Lower leg skin (tissue), 4 donors: ENCODE results near the gene NPAS3. TPM values are rescaled to one million over a fixed set of nuclear protein-coding genes. Genes with fewer than 3 reads are reported as not detected.

ENCODE experiments used
- DNase-seq, 2 donors: peaks; one replicate each; pipeline ENCODE4 v3.0.0-alpha.2; 2019; ENCODE audit warnings: low spot score in 2 of 2
- H3K4me3 ChIP-seq: fragments of 200-600 bp; sonication (generic); 2 replicates; pipeline ENCODE4 v1.5.1; 2017; ENCODE audit warnings: mild to moderate bottlenecking, low read depth; ENCODE audit not compliant: poor library complexity, severe bottlenecking
- CTCF ChIP-seq, 3 donors: fragments of 450-650 bp; IDR thresholded peaks; one replicate each; pipeline ENCODE4 v1.5.1; 2016; ENCODE audit warnings: antibody characterized with exemption in 3 of 3, mild to moderate bottlenecking in 3 of 3, moderate library complexity in 2 of 3
- POLR2A ChIP-seq, 2 donors: fragments of 450-650 bp; IDR thresholded peaks; one replicate each; pipeline ENCODE4 v1.6.1; 2016 to 2017; ENCODE audit warnings: antibody characterized with exemption in 2 of 2, mild to moderate bottlenecking in 1 of 2, moderate library complexity in 1 of 2
- WGBS, 2 donors: methylation state at CpG; one replicate each; pipeline ENCODE4 v1.1.5; 2018; 5-methylcytosine and 5-hydroxymethylcytosine counted together
- intact Hi-C: fragments of 100-400 bp; cut with DNase I; formaldehyde crosslinking; loops from one replicate; pipeline ENCODE4 v1.15.0; 2023; ENCODE audit warnings: low total_unique reads
- total RNA-seq, 4 donors: library from RNA; depleted of rRNA; stranded (reverse); fragments of >200 nt; gene quantifications; one replicate each; pipeline ENCODE4 v1.1.0, GENCODE V29; 2016

NPAS3 gene
- total RNA-seq, 4 donors from 2014 or later, result 0.25 to 0.29 TPM; not detected in 2

DNA sequence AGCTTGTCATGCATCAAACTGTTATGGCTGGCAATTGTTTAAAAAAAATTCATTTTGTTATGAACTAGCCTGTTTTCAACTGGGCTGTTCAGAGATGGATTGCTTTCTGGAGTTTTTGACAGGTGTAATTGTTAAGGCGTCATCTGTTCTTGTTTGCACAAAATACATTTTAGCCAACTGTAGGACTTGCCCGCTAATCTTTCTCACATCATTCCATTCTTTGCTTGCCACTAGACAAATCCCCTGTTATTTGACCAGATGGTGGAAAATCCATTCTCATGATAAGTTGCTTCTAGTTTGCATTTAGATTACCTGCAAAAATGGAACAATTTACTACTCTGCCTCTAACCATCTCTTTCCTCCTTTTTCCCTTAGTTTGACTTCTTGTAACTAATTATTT is 114.3 kb downstream of the NPAS3 start:
- no peak for DNase-seq
- 88 to 91% methylated on average over 2 of the region's 2 CpGs for WGBS, 2 donors
- intact Hi-C loops, result no loop called here

DNA sequence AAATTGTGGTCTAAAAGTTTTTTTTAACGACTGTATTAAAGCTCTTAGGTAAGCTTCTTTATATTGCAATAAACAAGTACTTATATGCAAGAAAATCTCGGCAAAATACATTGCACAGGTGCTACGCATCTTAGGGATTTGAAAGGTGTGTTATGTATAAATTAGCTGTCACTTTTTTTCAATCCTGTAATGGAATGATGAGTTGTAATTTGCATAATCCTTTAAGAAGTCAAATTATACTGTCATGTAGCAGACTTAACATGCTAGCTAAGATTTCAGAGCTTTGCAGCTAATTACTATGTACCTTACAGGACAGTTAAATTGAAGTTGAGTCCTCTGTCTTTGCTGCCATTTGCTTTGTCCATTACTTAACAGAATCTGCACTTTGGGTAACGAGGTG is 117.5 kb downstream of the NPAS3 start:
- 66 to 72% methylated on average over 4 of the region's 4 CpGs for WGBS, 2 donors
- no peak for DNase-seq

More for the DNA sequence above, 114.3 kb downstream of the NPAS3 start:
- H3K4me3 ChIP-seq, result no peak overlapping the region
- TF ChIP-seq CTCF (IDR thresholded peaks at IDR 0.05), result no peak
- no peak for TF ChIP-seq POLR2A (IDR thresholded peaks at IDR 0.05)

GRCh38 chr14:33057585-33057984 is 118.9 kb downstream of the NPAS3 start:
- no peak for TF ChIP-seq CTCF (IDR thresholded peaks at IDR 0.05)
- TF ChIP-seq POLR2A (IDR thresholded peaks at IDR 0.05), result no peak

More for the DNA sequence above, 117.5 kb downstream of the NPAS3 start:
- intact Hi-C loops, result no loop called here
- H3K4me3 ChIP-seq, result no peak overlapping the region
- no peak for TF ChIP-seq POLR2A (IDR thresholded peaks at IDR 0.05)
- TF ChIP-seq CTCF (IDR thresholded peaks at IDR 0.05), result no peak

GRCh38 chr14:33061667-33062325 is 123.1 kb downstream of the NPAS3 start:
- H3K4me3 ChIP-seq, result no peak overlapping the region
- DNase-seq, result no peak
- 77 to 83% methylated on average over 6 of the region's 6 CpGs for WGBS, 2 donors
- intact Hi-C loops, result no loop called here
- TF ChIP-seq CTCF (IDR thresholded peaks at IDR 0.05) (no peak), POLR2A (IDR thresholded peaks at IDR 0.05) (no peak)

More at GRCh38 chr14:33057585-33057984, 118.9 kb downstream of the NPAS3 start:
- WGBS, 2 donors, result 65 to 68% methylated on average over 4 of the region's 4 CpGs
- H3K4me3 ChIP-seq, result no peak overlapping the region
- no peak for DNase-seq
- intact Hi-C loops, result no loop called here

GRCh38 chr14:33062476-33062875 is 123.8 kb downstream of the NPAS3 start:
- intact Hi-C loops, result no loop called here
- no peak overlapping the region for H3K4me3 ChIP-seq
- 76 to 82% methylated on average over 9 of the region's 9 CpGs for WGBS, 2 donors
- no peak for TF ChIP-seq CTCF (IDR thresholded peaks at IDR 0.05)
- TF ChIP-seq POLR2A (IDR thresholded peaks at IDR 0.05), result no peak
- no peak for DNase-seq

- intact Hi-C loops, result no loop called here
- WGBS, 2 donors, result 56 to 57% methylated on average over 2 of the region's 2 CpGs
Observed at GRCh38 chr14:33062881-33063280, 124.2 kb downstream of the NPAS3 start.

More at GRCh38 chr14:33062881-33063280, 124.2 kb downstream of the NPAS3 start:
- no peak for DNase-seq
- TF ChIP-seq POLR2A (IDR thresholded peaks at IDR 0.05) (no peak), CTCF (IDR thresholded peaks at IDR 0.05) (no peak)
- H3K4me3 ChIP-seq, result no peak overlapping the region
